ENCODE measurements around the gene FBLN5.
"Not testable (repeated sequence)": the region's sequence is repeated elsewhere in the genome, so short reads cannot be mapped to it uniquely, and the experiment has no call there.

Gene FBLN5

GRCh38 chr14:91903070-91903469, 44.4 kb downstream of the FBLN5 start:
- in situ Hi-C loops (cut with MboI; ENCODE audit: low pct_unique_long_range_greater_than_20kb, low sequenced_read_pairs, unreplicated experiment), result no loop called here
- no peak for DNase-seq (ENCODE audit: low spot score)

GRCh38 chr14:91902336-91902735, 45.2 kb downstream of the FBLN5 start:
- in situ Hi-C loops (cut with MboI; ENCODE audit: low pct_unique_long_range_greater_than_20kb, low sequenced_read_pairs, unreplicated experiment), result no loop called here
- DNase-seq (ENCODE audit: low spot score), result no peak
- TF ChIP-seq, protein P1, sequence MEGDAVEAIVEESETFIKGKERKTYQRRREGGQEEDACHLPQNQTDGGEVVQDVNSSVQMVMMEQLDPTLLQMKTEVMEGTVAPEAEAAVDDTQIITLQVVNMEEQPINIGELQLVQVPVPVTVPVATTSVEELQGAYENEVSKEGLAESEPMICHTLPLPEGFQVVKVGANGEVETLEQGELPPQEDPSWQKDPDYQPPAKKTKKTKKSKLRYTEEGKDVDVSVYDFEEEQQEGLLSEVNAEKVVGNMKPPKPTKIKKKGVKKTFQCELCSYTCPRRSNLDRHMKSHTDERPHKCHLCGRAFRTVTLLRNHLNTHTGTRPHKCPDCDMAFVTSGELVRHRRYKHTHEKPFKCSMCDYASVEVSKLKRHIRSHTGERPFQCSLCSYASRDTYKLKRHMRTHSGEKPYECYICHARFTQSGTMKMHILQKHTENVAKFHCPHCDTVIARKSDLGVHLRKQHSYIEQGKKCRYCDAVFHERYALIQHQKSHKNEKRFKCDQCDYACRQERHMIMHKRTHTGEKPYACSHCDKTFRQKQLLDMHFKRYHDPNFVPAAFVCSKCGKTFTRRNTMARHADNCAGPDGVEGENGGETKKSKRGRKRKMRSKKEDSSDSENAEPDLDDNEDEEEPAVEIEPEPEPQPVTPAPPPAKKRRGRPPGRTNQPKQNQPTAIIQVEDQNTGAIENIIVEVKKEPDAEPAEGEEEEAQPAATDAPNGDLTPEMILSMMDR (IDR thresholded peaks at IDR 0.05; ENCODE audit: extremely low read depth, insufficient read depth, missing control alignments), result no peak

More at GRCh38 chr14:91903070-91903469, 44.4 kb downstream of the FBLN5 start:
- TF ChIP-seq, protein P1 (IDR thresholded peaks at IDR 0.05; ENCODE audit: extremely low read depth, insufficient read depth, missing control alignments), result no peak

GRCh38 chr14:91901449-91902226, 45.9 kb downstream of the FBLN5 start:
- no peak for DNase-seq (ENCODE audit: low spot score)
- in situ Hi-C loops (cut with MboI; ENCODE audit: low pct_unique_long_range_greater_than_20kb, low sequenced_read_pairs, unreplicated experiment), result no loop called here
- TF ChIP-seq, protein P1 (IDR thresholded peaks at IDR 0.05; ENCODE audit: extremely low read depth, insufficient read depth, missing control alignments), result no peak

GRCh38 chr14:91899806-91900205, 47.7 kb downstream of the FBLN5 start:
- no peak for DNase-seq (ENCODE audit: low spot score)
- TF ChIP-seq, protein P1 (IDR thresholded peaks at IDR 0.05; ENCODE audit: extremely low read depth, insufficient read depth, missing control alignments), result no peak
- in situ Hi-C loops (cut with MboI; ENCODE audit: low pct_unique_long_range_greater_than_20kb, low sequenced_read_pairs, unreplicated experiment), result no loop called here

- TF ChIP-seq, protein P1 (IDR thresholded peaks at IDR 0.05; ENCODE audit: extremely low read depth, insufficient read depth, missing control alignments), result no peak
- in situ Hi-C loops (cut with MboI; ENCODE audit: low pct_unique_long_range_greater_than_20kb, low sequenced_read_pairs, unreplicated experiment), result no loop called here
- no peak for DNase-seq (ENCODE audit: low spot score)
Observed at GRCh38 chr14:91899213-91899612, 48.3 kb downstream of the FBLN5 start.

GRCh38 chr14:91898372-91898771, 49.1 kb downstream of the FBLN5 start:
- TF ChIP-seq, protein P1 (IDR thresholded peaks at IDR 0.05; ENCODE audit: extremely low read depth, insufficient read depth, missing control alignments), result no peak
- in situ Hi-C loops (cut with MboI; ENCODE audit: low pct_unique_long_range_greater_than_20kb, low sequenced_read_pairs, unreplicated experiment), result no loop called here
- no peak for DNase-seq (ENCODE audit: low spot score)

- DNase-seq (ENCODE audit: low spot score); in situ Hi-C loops (cut with MboI; ENCODE audit: low pct_unique_long_range_greater_than_20kb, low sequenced_read_pairs, unreplicated experiment): not testable (repeated sequence)
Observed at GRCh38 chr14:91897716-91898115, 49.8 kb downstream of the FBLN5 start.
